ENCODE data around the gene CRADD.

The CRADD gene

DNA sequence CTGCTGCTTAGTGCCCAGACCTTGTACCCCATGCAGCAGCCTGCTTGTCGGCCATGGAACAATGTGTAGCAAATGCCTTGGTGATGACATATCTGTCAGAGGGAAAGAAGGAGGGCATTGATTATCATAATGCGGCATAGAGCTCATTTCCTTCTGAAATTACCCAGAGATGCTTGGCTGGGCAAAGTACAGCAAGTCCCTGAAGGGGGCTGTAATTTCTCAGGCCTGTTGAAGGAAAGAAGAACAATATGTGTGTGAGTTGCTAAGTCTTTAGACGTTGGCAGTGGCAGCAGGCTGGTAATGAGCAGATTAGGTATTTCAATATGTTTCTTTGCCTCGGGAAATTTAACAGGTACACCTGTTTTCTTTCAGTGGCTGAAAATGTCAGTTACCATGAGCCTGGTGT is 128.6 kb downstream of the CRADD start:
- TF ChIP-seq, protein P1, sequence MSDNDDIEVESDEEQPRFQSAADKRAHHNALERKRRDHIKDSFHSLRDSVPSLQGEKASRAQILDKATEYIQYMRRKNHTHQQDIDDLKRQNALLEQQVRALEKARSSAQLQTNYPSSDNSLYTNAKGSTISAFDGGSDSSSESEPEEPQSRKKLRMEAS (IDR thresholded peaks at IDR 0.05): no peak
- TF ChIP-seq EP300 (IDR thresholded peaks at IDR 0.05; ENCODE audit: borderline replicate concordance) (no peak), CEBPB (IDR thresholded peaks at IDR 0.05) (no peak), CREB1 (IDR thresholded peaks at IDR 0.05; ENCODE audit: low read depth) (no peak), YY1 (IDR thresholded peaks at IDR 0.05; ENCODE audit: low read depth) (no peak), NFIC (IDR thresholded peaks at IDR 0.05) (no peak)

DNA sequence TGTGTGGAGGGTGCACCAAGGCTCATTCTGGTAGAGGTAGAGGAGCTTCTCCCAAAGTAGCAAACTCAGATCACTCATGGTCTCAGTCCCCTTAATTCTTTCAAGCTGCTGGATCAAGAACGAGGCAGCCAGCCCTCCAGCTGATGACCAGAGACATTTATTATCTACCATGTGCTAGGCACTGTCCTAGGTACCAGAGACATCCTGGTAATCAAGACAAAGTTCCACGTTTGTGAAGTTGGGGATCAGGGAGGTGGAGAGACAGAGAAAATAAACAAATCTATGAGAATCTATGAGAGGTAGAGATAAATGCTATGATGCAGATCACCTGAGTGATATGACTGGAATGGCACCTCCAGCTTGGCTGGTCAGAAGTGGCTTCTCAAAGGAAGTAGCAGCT is 130.2 kb downstream of the CRADD start:
- TF ChIP-seq, protein P2, sequence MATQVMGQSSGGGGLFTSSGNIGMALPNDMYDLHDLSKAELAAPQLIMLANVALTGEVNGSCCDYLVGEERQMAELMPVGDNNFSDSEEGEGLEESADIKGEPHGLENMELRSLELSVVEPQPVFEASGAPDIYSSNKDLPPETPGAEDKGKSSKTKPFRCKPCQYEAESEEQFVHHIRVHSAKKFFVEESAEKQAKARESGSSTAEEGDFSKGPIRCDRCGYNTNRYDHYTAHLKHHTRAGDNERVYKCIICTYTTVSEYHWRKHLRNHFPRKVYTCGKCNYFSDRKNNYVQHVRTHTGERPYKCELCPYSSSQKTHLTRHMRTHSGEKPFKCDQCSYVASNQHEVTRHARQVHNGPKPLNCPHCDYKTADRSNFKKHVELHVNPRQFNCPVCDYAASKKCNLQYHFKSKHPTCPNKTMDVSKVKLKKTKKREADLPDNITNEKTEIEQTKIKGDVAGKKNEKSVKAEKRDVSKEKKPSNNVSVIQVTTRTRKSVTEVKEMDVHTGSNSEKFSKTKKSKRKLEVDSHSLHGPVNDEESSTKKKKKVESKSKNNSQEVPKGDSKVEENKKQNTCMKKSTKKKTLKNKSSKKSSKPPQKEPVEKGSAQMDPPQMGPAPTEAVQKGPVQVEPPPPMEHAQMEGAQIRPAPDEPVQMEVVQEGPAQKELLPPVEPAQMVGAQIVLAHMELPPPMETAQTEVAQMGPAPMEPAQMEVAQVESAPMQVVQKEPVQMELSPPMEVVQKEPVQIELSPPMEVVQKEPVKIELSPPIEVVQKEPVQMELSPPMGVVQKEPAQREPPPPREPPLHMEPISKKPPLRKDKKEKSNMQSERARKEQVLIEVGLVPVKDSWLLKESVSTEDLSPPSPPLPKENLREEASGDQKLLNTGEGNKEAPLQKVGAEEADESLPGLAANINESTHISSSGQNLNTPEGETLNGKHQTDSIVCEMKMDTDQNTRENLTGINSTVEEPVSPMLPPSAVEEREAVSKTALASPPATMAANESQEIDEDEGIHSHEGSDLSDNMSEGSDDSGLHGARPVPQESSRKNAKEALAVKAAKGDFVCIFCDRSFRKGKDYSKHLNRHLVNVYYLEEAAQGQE (IDR thresholded peaks at IDR 0.05; ENCODE audit: low read depth): peak; percentile 46; the same call in 1 of the 2 replicates
- no peak for TF ChIP-seq CREB1 (IDR thresholded peaks at IDR 0.05; ENCODE audit: low read depth)

DNA sequence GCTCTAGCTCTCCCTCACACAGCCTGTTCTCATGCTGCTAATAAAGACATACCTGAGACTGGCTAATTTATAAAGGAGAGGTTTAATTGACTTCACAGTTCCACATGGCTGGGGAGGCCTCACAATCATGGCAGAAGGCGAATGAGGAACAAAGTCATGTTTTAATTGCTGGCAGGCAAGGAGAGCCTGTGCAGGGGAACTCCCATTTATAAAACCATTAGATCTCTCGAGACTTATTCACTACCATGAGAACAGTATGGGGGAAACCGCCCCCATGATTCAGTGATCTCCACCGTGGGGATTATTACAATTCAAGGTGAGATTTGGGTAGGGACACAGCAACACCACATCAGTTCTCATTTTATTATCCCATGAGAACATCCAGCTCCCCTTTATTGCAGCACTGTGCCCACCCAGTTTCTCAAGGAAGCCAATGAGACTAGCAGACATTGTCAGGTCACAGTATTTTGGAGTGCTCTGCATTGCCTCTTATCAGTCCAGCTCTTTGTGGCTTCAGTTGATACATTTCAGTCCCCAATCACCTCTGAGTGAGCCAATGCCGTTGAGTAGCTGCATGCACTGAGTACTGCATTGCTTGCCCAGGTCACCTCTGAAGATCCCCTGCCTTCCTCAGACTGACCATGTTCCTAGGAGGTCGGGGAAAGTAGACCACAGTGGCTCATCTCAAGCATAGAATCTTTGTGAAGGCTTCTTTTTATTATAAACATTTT is 131.2 kb downstream of the CRADD start:
- TF ChIP-seq, protein P2 (IDR thresholded peaks at IDR 0.05; ENCODE audit: low read depth): no peak
- TF ChIP-seq TCF12 (IDR thresholded peaks at IDR 0.05; ENCODE audit: low read depth): no peak
- no peak for TF ChIP-seq EP300 (IDR thresholded peaks at IDR 0.05; ENCODE audit: borderline replicate concordance)
- no peak for TF ChIP-seq NFIC (IDR thresholded peaks at IDR 0.05)
- TF ChIP-seq, protein P1 (IDR thresholded peaks at IDR 0.05): no peak
- TF ChIP-seq CREB1 (IDR thresholded peaks at IDR 0.05; ENCODE audit: low read depth): no peak
- TF ChIP-seq CEBPB (IDR thresholded peaks at IDR 0.05): no peak
- no peak for TF ChIP-seq FOXM1 (IDR thresholded peaks at IDR 0.05; ENCODE audit: borderline replicate concordance, low read depth)
- TF ChIP-seq RAD21 (IDR thresholded peaks at IDR 0.05; ENCODE audit: low read depth): no peak
- TF ChIP-seq TEAD4 (IDR thresholded peaks at IDR 0.05): no peak
- no peak for TF ChIP-seq ZBTB7A (IDR thresholded peaks at IDR 0.05; ENCODE audit: low read depth)
- no peak for TF ChIP-seq TAF1 (IDR thresholded peaks at IDR 0.05; ENCODE audit: low read depth)

DNA sequence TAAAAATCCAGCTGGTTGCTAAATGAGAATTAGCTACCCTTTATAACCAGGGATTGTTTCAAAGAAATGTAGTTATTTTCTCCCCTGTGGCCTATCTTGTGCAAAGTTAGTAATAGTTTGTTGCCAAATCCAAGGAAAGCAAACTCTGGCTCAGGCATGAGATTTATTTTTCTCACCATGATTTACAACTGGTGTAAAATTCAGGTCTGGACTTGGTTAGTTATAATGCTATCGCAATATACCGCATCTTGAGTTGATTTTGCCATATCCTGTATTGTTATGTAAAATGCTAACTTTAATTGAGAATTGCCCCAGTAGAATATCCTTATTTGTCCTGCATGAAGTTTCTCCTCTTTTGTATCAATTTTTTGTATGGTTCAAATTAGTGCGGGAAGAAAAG is 135.5 kb downstream of the CRADD start:
- TF ChIP-seq TEAD4 (IDR thresholded peaks at IDR 0.05) (no peak), YY1 (IDR thresholded peaks at IDR 0.05; ENCODE audit: low read depth) (no peak), ZBTB7A (IDR thresholded peaks at IDR 0.05; ENCODE audit: low read depth) (no peak), EGR1 (IDR thresholded peaks at IDR 0.05) (no peak), CREB1 (IDR thresholded peaks at IDR 0.05; ENCODE audit: low read depth) (no peak), TCF12 (IDR thresholded peaks at IDR 0.05; ENCODE audit: low read depth) (no peak), FOXM1 (IDR thresholded peaks at IDR 0.05; ENCODE audit: borderline replicate concordance, low read depth) (no peak), RAD21 (IDR thresholded peaks at IDR 0.05; ENCODE audit: low read depth) (no peak), CEBPB (IDR thresholded peaks at IDR 0.05) (no peak), EP300 (IDR thresholded peaks at IDR 0.05; ENCODE audit: borderline replicate concordance) (no peak)
- TF ChIP-seq, protein P3, sequence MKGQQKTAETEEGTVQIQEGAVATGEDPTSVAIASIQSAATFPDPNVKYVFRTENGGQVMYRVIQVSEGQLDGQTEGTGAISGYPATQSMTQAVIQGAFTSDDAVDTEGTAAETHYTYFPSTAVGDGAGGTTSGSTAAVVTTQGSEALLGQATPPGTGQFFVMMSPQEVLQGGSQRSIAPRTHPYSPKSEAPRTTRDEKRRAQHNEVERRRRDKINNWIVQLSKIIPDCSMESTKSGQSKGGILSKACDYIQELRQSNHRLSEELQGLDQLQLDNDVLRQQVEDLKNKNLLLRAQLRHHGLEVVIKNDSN (IDR thresholded peaks at IDR 0.05): no peak

DNA sequence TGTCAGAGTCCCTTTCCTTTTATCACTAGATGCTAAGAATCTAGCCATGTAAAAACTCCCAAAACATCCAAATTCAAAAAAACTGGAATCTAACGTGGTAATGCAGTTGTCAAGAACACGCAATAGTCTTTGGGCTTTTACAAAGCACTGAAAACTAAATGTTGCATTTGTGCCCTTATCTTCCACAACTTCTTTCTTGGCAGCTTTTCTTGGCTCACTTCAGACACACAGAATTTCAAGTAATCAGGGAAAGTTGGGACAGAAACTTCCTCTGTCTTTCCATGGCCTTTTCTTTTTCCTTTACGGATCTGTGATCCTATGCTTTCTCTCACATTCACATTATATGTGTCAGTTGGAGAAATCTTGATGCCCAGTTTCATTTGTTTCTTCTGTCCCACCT is 136.0 kb downstream of the CRADD start:
- no peak for TF ChIP-seq CEBPB (IDR thresholded peaks at IDR 0.05)
- no peak for TF ChIP-seq CREB1 (IDR thresholded peaks at IDR 0.05; ENCODE audit: low read depth)
- no peak for TF ChIP-seq EP300 (IDR thresholded peaks at IDR 0.05; ENCODE audit: borderline replicate concordance)
- TF ChIP-seq, protein P1 (IDR thresholded peaks at IDR 0.05): no peak
- TF ChIP-seq TCF12 (IDR thresholded peaks at IDR 0.05; ENCODE audit: low read depth): no peak
- TF ChIP-seq, protein P3 (IDR thresholded peaks at IDR 0.05): no peak
- TF ChIP-seq, protein P2 (IDR thresholded peaks at IDR 0.05; ENCODE audit: low read depth): no peak
- no peak for TF ChIP-seq TAF1 (IDR thresholded peaks at IDR 0.05; ENCODE audit: low read depth)
- no peak for TF ChIP-seq TEAD4 (IDR thresholded peaks at IDR 0.05)
- no peak for TF ChIP-seq ZBTB7A (IDR thresholded peaks at IDR 0.05; ENCODE audit: low read depth)
- no peak for TF ChIP-seq RAD21 (IDR thresholded peaks at IDR 0.05; ENCODE audit: low read depth)
- no peak for TF ChIP-seq FOXM1 (IDR thresholded peaks at IDR 0.05; ENCODE audit: borderline replicate concordance, low read depth)
- no peak for TF ChIP-seq YY1 (IDR thresholded peaks at IDR 0.05; ENCODE audit: low read depth)
- TF ChIP-seq NFIC (IDR thresholded peaks at IDR 0.05): no peak
- TF ChIP-seq EGR1 (IDR thresholded peaks at IDR 0.05): no peak
